ENCODE results near the gene ATG2B.

DNA sequence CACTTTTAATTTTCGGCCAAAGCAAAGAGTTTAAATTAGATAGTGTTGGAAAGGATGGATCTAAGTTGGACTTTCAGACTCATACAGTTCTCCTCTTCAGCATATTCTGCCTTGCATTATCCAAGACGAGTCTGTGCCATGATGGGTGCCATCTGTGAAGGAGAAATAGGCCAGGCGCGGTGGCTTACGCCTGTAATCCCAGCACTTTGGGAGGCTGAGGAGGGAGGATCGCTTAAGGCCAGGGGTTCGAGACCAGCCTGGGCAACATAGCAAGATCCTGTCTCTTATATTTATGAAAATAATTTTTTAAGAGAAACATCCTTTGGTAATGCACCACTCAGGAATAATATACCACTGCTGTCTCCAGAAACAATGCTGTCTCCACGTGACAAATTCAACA lies 35.3 kb upstream of the ATG2B start:
- TF ChIP-seq CTCF (IDR thresholded peaks at IDR 0.05; ENCODE audit: low read length) (no peak), EZH2 (IDR thresholded peaks at IDR 0.05; ENCODE audit: borderline replicate concordance, low read length) (no peak)

Data from OCI-LY1 (cell line).